NCI-H1105 treated with DMSO at 0.1 percent for 48 hours (cell line): Measurements from ENCODE around the gene VNN1.
"Not testable (repeated sequence)": the region's sequence is repeated elsewhere in the genome, so short reads cannot be mapped to it uniquely, and the experiment has no call there.

Source experiments
- DNase-seq: peaks from one replicate; lab custom pipeline; 2025; lab: John Stamatoyannopoulos, UW

Gene VNN1

GRCh38 chr6:132725471-132725870 lies 11.6 kb upstream of the VNN1 start:
- no peak for DNase-seq

GRCh38 chr6:132719736-132720448 lies 6.0 kb upstream of the VNN1 start:
- no peak for DNase-seq

- no peak for DNase-seq
These were observed 2.2 kb upstream of the VNN1 start for GRCh38 chr6:132715881-132716637.

DNA sequence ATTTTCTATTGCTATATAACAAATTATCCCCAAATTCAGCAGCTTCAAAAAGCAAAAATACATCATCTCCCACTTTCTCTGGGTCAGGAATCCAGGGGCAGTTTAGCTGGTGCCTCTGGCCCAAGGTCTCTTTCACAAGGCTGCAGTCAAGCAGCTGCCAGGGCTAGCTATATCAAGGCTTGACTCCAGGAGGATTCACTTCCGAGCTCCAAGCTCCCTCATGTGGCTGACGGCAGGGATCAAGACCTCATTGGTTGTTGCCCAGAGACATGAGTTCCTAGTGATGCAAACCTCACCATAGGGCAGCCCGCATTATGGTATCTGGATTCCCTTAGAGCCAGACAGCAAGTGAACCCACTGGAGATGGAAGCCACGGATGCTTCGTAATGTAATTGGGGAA lies 1.3 kb upstream of the VNN1 start:
- DNase-seq = no peak

- no peak for DNase-seq
These were observed 305 bp upstream of the VNN1 start for GRCh38 chr6:132714160-132714559.

DNA sequence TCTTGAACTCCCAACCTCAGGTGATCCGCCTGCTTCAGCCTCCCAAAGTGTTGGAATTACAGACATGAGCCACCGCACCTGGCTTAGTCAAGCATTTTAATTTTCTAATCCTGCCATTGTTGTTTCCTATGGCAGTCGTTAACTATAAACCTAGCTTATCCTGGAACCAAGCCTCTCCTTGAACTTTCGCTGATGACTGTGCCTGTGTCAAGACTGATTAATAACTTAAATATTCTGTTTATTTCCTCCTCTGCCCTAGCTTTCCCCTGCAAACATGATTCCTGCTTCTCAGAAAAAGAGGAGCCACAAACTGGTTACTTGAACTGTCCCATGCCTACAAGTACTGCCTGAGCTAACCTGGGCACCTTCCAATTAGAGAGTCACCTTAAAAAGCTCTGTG lies 1.5 kb downstream of the VNN1 start:
- no peak for DNase-seq

DNA sequence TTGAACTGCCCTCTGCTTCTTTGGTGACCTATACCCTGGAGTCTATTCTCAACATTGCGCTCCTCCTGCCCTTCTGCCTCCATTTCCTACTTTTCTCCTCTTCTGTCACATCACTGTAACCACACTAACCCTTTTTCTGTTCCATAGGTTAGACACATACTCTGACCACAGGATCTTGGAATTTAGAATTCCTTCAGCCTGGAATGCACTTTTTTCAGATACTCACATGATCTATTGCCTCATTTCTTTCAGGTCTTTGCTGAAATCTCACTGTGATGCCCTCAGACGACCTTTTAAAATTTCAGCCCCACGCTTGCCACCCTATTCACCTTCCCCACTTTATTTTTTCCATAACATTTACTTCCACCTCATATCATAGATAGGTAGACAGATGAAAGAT lies 5.1 kb downstream of the VNN1 start:
- no peak for DNase-seq

- no peak for DNase-seq
These were observed 5.9 kb downstream of the VNN1 start for GRCh38 chr6:132708002-132708401.

DNA sequence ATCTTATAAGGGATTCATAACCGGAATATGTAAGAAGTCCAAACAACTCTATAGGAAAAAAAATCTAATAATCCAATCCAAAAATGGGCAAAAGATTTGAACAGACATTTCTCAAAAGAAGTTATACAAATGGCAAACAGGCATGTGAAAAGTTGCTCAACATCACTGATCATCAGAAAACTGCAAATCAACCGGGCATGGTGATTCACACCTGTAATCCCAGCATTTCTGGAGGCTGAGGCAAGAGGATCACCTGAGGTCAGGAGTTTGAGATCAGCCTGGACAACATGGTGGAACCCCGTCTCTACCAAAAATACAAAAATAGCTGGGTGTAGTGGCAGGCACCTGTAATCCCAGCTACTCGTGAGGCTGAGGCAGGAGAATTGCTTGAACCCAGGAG lies 7.1 kb downstream of the VNN1 start:
- DNase-seq = not testable (repeated sequence)

- no peak for DNase-seq
These were observed 9.9 kb downstream of the VNN1 start for GRCh38 chr6:132703936-132704335.

- no peak for DNase-seq
These were observed 15.2 kb downstream of the VNN1 start for GRCh38 chr6:132698608-132699007.

DNA sequence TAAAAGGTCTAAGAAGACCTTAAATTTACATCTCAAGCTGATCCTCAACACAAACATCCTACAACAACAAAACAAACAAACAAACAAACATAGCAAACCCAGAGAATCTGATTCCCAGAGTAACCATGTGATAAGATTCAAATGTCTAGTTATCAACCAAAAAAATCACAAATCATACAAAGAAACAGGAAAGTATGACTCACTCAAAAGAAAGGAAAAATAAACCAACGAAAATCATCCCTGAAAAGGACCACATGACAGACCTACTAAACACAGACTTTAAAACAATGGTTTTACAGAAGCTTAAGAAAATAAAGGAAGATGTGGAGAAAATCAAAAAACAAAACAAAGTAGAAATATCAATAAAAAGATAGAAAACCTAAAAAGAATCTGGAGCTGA lies 18.1 kb downstream of the VNN1 start:
- DNase-seq = no peak

DNA sequence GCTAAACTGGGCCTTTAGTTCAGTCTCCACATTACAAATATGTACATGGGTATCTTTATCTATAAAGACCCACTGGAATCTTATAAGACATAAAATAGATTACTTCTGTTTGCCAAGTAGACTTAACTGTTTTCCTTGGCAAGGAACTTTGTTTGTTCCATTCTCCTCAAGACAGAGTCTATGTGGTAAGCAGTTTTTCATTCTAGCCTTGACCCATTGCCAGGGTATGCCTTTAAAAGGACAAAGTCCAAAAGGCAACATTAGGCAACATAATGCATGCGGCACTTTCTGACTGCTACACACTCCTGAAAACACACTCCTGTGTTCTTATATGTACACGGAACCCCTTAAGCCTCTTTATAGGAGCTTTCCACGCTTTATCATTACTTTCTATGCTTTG lies 20.4 kb downstream of the VNN1 start:
- DNase-seq = no peak

DNA sequence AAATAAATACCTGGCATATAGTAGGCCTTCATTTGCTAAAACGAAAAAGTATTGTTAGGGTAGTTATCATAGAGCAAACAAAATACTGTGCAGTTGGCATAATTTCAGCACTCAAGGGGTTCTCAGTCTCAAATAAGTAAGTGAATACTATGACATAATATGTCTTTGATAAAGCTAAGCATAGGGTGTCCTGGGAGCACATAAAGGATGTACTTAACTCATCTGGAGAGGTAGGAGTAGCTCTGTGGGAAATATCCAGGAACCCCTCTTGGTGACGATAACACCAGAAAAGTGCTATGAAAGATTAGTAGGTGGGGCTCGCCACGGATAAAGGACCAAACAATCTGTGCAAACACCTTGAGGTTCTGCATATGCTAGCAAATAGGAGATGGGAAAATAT lies 23.2 kb downstream of the VNN1 start:
- no peak for DNase-seq

- no peak for DNase-seq
These were observed 26.5 kb downstream of the VNN1 start for GRCh38 chr6:132687306-132687705.

DNA sequence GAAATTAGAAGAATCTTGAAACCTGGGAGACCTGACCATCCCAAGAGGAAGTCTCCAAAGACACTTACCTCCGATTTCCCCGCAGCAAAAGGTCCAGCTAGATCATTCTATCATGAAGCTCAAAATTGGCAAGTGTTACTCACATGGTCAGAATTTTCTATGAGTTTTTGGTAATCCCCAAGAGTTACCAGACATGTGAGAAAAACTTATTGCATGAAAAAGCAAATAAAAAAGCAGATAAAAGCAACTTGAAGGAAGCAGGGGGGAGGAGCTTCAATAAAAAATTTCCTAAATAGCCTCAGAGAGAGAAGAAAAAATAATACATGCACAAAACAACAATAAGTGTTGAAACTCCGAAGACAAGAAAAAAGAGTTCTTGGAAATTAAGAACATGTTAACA lies 27.3 kb downstream of the VNN1 start:
- DNase-seq = no peak

GRCh38 chr6:132685009-132685408 lies 28.8 kb downstream of the VNN1 start:
- DNase-seq = no peak

- no peak for DNase-seq
These were observed 29.6 kb downstream of the VNN1 start for GRCh38 chr6:132684272-132684671.

- no peak for DNase-seq
These were observed 30.3 kb downstream of the VNN1 start for GRCh38 chr6:132683543-132683942.

- DNase-seq = not testable (repeated sequence)
These were observed 34.8 kb downstream of the VNN1 start for GRCh38 chr6:132679094-132679493.

DNA sequence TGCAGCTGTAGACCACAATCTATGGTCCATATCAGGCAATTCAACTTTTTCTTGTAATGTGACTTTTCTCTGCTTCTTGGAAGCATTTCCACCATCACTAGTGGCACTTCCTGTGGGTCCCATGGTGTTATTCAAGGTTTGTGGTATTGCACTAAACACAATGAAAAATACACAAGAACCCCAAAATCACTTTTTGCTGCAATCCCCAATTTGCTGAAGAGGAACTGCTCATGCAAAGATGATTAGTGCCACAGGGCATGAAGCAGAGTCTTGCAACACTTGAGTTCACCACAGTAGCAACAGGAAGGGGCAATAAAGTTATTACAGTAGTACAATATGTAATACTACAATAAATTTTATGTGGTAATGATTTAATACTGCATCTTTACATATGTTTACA lies 38.1 kb downstream of the VNN1 start:
- DNase-seq = no peak

DNA sequence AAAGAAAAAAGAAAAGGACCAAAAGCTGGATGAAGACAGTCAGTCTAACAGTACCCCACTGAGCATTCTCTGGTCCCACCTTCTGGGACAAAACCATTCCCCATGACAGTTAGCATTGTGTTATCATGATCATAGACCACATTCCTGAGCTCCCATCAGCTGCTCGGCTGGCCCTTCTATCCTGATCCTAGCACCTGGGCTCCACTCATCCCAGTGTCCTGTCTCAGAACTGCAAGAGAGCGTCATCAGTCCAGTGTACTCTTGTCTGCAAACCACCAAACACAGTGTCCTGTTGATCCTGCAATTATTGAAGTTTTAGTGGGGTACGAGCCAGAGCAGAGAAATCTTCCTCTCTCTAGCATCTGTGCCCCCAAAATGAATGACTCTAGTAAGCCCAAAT lies 38.9 kb downstream of the VNN1 start:
- no peak for DNase-seq

GRCh38 chr6:132673376-132674094 lies 40.3 kb downstream of the VNN1 start:
- peak; percentile 44 for DNase-seq
